AG04450 (cell line): ENCODE results near the gene NUP214. TPM values are rescaled to one million over a fixed set of nuclear protein-coding genes. Genes with fewer than 3 reads are reported as not detected.
"Not testable (repeated sequence)": the region's sequence is repeated elsewhere in the genome, so short reads cannot be mapped to it uniquely, and the experiment has no call there.

Experiments used
- CTCF ChIA-PET: fragments of 300-600, 350-600 bp; formaldehyde crosslinking; extraction: SDS; loops from one replicate; lab custom pipeline; 2022; ENCODE audit warnings: antibody characterized with exemption, inconsistent platforms; lab: Charles Lee
- POLR2A ChIA-PET: fragments of 350-600 bp; formaldehyde crosslinking; extraction: SDS; loops from one replicate; lab custom pipeline; 2021; ENCODE audit warnings: antibody characterized with exemption, inconsistent platforms; lab: Yijun Ruan, JAX
- DNase-seq: peaks from one replicate; pipeline ENCODE4 v3.0.0-alpha.2; 2011; ENCODE audit warnings: low read depth, low spot score
- H3K27ac ChIP-seq: one replicate; pipeline ENCODE4 v1.5.1; 2012; ENCODE audit warnings: low read depth, low read length, control low read depth
- H3K27me3 ChIP-seq: one replicate; pipeline ENCODE4 v1.6.0; 2012; ENCODE audit warnings: low read length; ENCODE audit not compliant: control insufficient read depth, insufficient read depth
- H3K4me3 ChIP-seq: 2 replicates; pipeline ENCODE4 v1.5.1; 2011; ENCODE audit warnings: mild to moderate bottlenecking, low read depth, low read length, control low read depth
- H3K9me3 ChIP-seq: 2 replicates; pipeline ENCODE4 v1.5.1; 2012; ENCODE audit warnings: low read length; ENCODE audit not compliant: control insufficient read depth, insufficient read depth
- polyA plus RNA-seq: library from polyadenylated mRNA; depleted of rRNA; stranded (reverse); fragments of >200 nt; gene quantifications from 2 replicates; pipeline ENCODE4 v1.2.3, GENCODE V29; 2011
- TF ChIP-seq, protein P1 (sequence below): IDR thresholded peaks from 2 replicates; pipeline ENCODE4 v1.5.1; 2011; ENCODE audit warnings: low read depth, low read length, control low read depth, inconsistent platforms

The NUP214 gene
- polyA plus RNA-seq, 1 experiment, result 7.9 TPM

- no peak for DNase-seq
- Histone ChIP-seq H3K4me3 (no peak overlapping the region), H3K27me3 (no peaks in the 10 kb centered on the region), H3K27ac (no peak overlapping the region), H3K9me3 (no peaks in the 10 kb centered on the region; the same call in 1 of the 2 replicates)
- TF ChIP-seq, protein P1, sequence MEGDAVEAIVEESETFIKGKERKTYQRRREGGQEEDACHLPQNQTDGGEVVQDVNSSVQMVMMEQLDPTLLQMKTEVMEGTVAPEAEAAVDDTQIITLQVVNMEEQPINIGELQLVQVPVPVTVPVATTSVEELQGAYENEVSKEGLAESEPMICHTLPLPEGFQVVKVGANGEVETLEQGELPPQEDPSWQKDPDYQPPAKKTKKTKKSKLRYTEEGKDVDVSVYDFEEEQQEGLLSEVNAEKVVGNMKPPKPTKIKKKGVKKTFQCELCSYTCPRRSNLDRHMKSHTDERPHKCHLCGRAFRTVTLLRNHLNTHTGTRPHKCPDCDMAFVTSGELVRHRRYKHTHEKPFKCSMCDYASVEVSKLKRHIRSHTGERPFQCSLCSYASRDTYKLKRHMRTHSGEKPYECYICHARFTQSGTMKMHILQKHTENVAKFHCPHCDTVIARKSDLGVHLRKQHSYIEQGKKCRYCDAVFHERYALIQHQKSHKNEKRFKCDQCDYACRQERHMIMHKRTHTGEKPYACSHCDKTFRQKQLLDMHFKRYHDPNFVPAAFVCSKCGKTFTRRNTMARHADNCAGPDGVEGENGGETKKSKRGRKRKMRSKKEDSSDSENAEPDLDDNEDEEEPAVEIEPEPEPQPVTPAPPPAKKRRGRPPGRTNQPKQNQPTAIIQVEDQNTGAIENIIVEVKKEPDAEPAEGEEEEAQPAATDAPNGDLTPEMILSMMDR, result no peak
- CTCF ChIA-PET, result no interaction called here
- POLR2A ChIA-PET, result no interaction called here
Measured at GRCh38 chr9:131260751-131261452, 135.5 kb downstream of the NUP214 start.

DNA sequence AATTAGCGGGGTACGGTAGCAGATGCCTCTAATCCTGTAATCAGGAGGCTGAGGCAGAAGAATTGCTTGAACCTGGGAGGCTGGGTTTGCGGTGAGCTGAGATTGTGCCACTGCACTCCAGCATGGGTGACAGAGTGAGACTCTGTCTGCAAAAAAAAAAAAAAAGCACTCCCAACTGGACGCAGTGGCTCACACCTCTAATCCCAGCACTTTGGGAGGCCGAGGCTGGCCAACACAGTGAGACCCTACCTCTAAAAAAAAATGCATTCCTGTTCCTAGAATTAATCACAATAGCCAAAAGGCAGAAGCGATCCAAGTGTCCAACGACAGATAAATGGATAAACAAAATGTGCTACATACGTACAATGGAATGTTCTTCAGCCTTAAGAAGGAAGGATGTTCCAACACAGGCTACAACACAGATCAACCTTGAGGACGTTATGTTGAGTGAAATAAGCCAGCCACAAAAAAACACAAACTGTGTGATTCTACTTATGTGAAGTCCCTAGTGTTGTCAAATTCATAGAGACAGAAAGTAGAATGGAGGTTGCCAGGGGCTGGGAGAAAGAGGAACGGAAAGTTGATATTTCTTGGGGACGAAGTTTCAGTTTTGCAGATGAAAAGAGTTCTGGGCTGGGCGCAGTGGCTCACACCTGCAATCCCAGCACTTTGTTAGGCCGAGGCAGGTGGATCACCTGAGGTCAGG lies 137.1 kb downstream of the NUP214 start:
- TF ChIP-seq, protein P1, result no peak
- no peaks in the 10 kb centered on the region; the same call in 1 of the 2 replicates for H3K9me3 ChIP-seq
- no peak overlapping the region for H3K4me3 ChIP-seq
- H3K27me3 ChIP-seq, result no peaks in the 10 kb centered on the region
- no peak for DNase-seq
- CTCF ChIA-PET, result no interaction called here
- H3K27ac ChIP-seq, result no peak overlapping the region
- POLR2A ChIA-PET, result no interaction called here

GRCh38 chr9:131263033-131263343 lies 137.6 kb downstream of the NUP214 start:
- POLR2A ChIA-PET, H3K27ac ChIP-seq, H3K4me3 ChIP-seq, DNase-seq, CTCF ChIA-PET, H3K27me3 ChIP-seq, H3K9me3 ChIP-seq: not testable (repeated sequence)

DNA sequence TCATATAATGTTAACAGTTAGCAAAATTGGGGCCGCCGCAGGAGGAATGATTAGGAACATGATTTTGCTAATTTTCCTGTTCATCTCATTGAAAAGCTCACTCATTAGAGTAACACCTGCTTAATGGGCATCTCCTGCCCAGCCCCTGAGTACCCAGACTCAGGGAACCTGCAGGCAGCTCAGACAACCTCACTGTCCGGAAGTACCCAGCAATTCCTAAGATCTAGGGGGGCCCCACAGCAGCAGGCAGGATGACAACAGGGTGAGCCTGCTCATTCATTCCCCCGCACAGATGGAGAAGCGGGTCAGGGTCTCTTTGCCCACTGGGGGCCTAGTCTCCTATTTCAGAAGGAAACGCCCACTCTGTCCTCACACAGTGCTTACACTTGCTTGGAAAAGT lies 138.3 kb downstream of the NUP214 start:
- H3K4me3 ChIP-seq, result no peak overlapping the region
- H3K9me3 ChIP-seq, result no peaks in the 10 kb centered on the region; the same call in 1 of the 2 replicates
- DNase-seq, result no peak
- TF ChIP-seq, protein P1, result no peak
- ChIA-PET POLR2A (no interaction called here), CTCF (no interaction called here)
- H3K27me3 ChIP-seq, result no peaks in the 10 kb centered on the region
- H3K27ac ChIP-seq, result no peak overlapping the region

DNA sequence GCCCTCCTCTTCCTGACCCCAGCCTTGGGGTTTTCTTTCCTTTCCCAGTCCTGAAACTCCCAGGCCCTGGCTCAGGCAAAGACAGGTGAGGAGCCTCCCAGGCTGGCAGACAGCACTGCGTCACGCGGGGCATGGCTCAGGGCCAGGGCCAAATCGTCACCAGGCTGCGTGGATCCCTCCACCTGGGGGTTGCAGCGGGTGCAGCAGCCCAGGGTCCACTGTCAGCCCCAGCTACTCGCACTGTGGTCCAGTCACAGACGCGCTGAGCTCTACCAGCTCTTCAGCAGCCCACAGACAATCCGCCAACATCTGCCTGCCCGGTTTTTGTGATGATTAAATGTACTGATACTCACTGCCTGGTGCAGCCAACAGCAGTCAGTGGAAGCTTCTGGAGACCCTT lies 138.8 kb downstream of the NUP214 start:
- Histone ChIP-seq H3K27ac (no peak overlapping the region), H3K4me3 (no peak overlapping the region), H3K27me3 (no peaks in the 10 kb centered on the region), H3K9me3 (no peaks in the 10 kb centered on the region; the same call in 1 of the 2 replicates)
- TF ChIP-seq, protein P1, result no peak
- POLR2A ChIA-PET, result no interaction called here
- no peak for DNase-seq
- CTCF ChIA-PET, result no interaction called here
